ENCODE data around the gene SHANK2.

GRCh38 chr11:71301046-71301857, 48.9 kb upstream of the SHANK2 start:
- TF ChIP-seq CTCF (IDR thresholded peaks at IDR 0.05) (no peak), POLR2A (IDR thresholded peaks at IDR 0.05) (no peak)
